Head of caudate nucleus (tissue), 42 donors: ENCODE data around the gene RPL26.
A peak's percentile ranks its signal among the peaks of the same experiment; 100 is the strongest.

Experiments used
- DNase-seq, 42 donors: peaks; one replicate each; pipeline versions ENCODE4 v3.0.0 to v3.0.0-alpha.2; 2020 to 2021; ENCODE audit warnings: mixed read lengths in 7 of 42
- intact Hi-C: fragments of 100-400 bp; cut with DNase I; formaldehyde crosslinking; loops from one replicate; pipeline ENCODE4 v1.15.0; 2022

RPL26 gene

DNA sequence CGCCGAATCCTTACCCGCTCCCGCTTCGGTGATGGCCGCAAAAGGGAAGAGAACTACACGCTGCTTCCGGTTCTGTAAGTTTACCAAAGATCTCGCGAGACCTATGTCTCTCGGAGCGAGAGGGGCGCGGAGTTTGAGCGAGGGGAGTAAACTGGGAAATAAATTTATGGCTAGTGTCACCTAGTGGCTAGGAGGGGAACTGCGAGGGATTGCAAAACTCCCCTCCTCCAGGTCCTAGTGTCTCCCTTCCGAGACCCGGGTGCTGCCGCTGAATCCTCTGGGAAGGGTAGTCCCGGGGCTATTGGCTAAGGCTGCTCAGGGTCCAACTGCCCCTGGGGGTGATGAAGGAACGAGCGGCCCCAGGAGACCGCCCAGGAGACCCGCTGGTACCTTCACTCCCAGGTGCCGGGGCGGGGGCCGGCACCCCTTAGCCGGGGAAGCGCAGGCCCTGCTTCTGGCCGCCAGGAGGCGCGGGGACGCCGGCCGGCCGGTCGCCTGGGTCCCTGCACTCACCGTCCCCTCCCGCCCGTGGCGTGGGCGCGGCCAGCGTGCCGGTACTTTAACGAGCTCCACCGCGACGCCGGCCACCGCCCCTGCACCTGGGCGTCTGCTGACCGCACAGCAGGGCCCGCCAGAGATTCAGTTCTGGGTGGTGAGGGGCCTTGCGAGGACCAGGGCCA lies at the start of gene RPL26:
Gene RPL26 (minus strand): TSS at position 51 of the 680 bp plus-strand sequence. CDS start 883 bp downstream, outside the sequence.
- intact Hi-C loops: no loop called here
- peak; percentile 90 to 98 (median 96) for DNase-seq

DNA sequence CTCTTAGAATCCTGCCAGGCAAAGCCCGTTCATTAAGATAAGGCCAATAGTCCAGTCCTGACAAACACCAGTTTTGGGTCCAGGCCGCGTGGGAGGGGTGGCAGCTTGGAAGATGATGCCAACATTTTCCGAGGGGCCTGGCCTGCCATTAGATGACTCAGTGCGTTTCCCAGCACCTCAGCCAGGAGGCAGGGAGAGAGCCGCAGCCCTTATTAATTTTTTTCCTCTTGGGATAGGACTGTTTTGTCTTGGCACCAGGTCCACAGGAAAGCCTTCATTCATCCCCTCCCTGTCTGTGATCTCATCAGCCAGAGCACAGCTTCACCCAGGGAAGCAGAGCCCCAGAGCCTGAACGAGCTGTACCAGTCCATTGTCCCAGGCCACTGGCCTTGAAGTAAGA lies 48.0 kb upstream of the RPL26 start:
- intact Hi-C loops: no loop called here
- DNase-seq: peak in 9 of 42 donors; percentile 9 to 58 (median 34)

GRCh38 chr17:8426802-8427201 lies 43.8 kb upstream of the RPL26 start:
- DNase-seq: no peak
- intact Hi-C loops: no loop called here

- intact Hi-C loops: no loop called here
- no peak for DNase-seq
These were observed 43.2 kb upstream of the RPL26 start for GRCh38 chr17:8426094-8426720.

DNA sequence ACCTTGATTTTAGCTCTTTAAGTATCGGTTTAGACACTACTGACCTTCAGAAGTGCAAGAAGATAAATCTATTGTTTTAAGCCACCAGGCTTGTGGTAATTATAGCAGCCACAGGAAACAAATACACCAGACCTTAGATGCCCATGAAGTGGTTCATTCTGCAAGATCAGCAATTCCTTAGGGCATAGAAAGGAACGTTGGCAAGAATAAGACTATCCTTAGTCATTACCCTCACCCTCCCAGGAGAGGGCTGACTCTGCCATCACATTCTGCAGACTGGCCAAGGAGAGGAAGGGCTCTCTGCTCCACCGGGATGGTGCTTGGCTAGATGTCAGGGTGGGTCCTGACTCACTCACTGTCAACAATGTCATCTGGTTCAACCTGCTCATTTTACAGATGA lies 38.6 kb upstream of the RPL26 start:
- intact Hi-C loops: no loop called here
- DNase-seq: no peak

- DNase-seq: peak in 2 of 42 donors; percentile 15 to 17
- intact Hi-C loops: no loop called here
These were observed 37.3 kb upstream of the RPL26 start for GRCh38 chr17:8420041-8420934.

- no peak for DNase-seq
- intact Hi-C loops: no loop called here
These were observed 36.3 kb upstream of the RPL26 start for GRCh38 chr17:8419305-8419704.

DNA sequence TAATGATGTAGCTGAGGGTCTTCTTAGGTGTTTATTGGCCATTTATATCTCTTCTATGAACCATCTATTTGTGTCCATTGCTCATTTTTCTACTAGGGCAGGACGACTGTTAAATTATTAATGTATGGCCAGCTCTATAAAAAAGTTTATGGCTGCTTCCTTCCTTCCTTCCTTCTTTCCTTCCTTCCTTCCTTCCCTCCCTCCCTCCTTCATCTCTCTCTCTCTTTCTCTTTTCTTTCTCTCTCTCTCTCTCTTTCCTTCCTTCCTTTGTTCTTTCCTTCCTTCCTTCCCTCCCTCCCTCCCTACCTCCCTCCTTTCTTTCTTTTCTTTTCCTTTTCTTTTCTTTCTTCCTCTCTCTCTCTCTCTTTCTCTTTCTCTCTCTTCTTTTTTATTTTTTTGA lies 35.5 kb upstream of the RPL26 start:
- intact Hi-C loops: no loop called here
- DNase-seq: no peak

GRCh38 chr17:8417806-8418205 lies 34.8 kb upstream of the RPL26 start:
- intact Hi-C loops: no loop called here
- no peak for DNase-seq

GRCh38 chr17:8413938-8414337 lies 30.9 kb upstream of the RPL26 start:
- DNase-seq: no peak
- intact Hi-C loops: no loop called here

DNA sequence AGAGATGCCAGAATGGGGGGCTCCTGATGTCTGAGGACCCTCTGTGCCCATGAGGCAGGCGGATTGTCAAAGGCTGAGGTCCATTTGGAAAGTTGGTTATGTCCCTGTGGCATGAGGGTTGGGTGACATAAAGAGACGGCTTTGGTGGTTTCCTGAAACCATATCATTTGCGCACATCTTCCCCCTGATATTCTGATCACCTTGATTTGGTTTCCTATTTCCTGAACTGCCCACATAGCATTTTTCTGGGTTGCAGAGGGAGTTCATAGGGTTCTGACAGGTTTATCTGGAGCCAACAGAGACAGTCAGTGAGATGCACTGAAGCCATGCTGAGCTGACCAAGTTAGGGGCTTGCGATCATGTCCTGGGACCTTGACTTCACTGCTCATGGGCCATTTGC lies 30.3 kb upstream of the RPL26 start:
- intact Hi-C loops: no loop called here
- no peak for DNase-seq

- DNase-seq: no peak
- intact Hi-C loops: no loop called here
These were observed 29.1 kb upstream of the RPL26 start for GRCh38 chr17:8412089-8412488.

DNA sequence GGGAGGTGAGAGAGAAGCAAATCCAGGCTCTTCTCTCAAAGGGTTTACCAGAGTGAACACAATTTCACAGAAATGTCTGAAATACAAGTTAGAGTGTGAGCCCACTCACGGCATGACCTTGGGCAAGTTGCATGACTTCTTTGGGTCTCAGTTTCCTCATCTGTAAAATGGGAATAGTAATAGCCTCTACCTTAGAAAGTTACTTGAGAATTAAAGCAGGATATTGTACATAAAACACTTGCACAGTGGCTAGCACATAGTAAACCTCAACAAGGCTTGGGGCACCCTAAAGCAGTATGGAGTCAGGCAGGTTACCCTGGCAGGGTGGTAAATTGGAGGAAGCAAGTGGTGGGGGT lies 27.9 kb upstream of the RPL26 start:
- intact Hi-C loops: loop anchor here (2.0 kb wide), 1 partner anchor 336 kb away; no protein-coding TSS in a partner anchor
- DNase-seq: no peak

DNA sequence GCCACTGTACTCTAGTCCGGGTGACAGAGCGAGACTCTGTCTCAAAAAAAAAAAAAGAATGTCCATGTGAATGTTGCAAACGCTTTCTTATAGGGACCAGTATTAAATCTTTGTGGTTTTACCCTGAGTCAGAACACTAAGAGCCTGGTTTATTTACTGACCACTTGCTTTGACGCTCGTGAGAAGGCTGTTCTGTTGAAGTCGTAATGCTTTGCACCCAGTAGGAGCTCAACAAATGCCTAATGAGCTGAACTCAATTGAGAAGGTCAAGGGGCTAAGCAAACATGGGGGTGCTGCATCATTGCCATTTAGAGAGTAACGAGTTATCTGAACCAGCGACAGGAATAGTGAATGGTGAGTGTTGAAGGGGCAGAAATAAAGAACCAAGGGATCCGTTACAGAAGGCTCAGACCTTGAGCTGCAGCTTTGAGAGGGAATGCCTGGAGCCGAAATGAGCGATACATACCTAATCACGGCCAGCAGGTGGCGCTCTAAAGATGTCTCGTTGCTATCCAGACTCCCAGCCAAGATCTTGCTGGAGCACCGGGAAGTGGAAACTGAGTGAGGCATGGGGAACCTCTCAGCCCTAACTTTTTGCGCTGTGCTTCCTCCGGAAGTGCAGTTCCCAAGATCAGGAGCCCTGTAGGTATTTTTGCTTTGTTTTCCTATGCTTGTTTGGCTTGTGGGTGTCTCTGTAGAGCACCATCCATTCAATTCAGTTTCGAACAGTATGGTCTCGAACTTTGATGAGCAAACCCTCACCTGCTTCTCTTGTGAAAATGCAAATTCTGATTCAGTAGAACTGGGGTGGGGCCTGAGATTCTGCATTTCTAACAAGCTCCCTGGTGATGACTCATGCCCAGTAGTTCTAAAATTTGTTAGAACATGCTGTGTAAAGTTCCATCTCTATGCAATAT lies 27.2 kb upstream of the RPL26 start:
- peak; percentile 82 to 97 (median 91) for DNase-seq
- intact Hi-C loops: loop anchor here (2.0 kb wide), 1 partner anchor 337 kb away; no protein-coding TSS in a partner anchor

GRCh38 chr17:8408371-8408770 lies 25.4 kb upstream of the RPL26 start:
- DNase-seq: no peak
- intact Hi-C loops: no loop called here

GRCh38 chr17:8406174-8406573 lies 23.2 kb upstream of the RPL26 start:
- no peak for DNase-seq
- intact Hi-C loops: no loop called here

DNA sequence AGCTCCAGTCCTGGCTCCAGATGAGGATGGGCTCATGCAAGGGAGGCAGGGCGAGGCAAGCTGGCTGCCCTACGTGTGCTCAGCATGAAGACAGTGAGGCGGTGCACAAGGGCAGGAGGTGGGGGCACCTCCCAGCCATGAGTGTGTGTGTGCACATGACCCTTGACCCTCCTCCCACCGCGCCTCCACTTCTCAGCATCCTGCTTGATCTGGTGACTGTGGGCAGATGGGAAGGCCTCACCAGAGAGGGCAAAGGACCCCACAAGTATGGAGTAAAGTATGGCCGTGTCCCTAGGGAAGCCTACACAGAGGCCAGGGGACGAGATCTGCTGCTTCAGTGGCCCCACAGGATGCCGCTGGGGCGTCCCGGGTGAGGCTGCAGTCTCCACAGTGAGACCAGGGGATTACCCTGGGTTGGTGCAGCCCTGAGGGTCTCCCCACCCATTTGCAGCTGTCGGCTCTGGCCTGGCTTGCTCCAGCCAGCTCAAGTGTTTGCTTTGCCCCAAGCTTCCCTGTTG lies 22.6 kb upstream of the RPL26 start:
- no peak for DNase-seq
- intact Hi-C loops: no loop called here

- intact Hi-C loops: no loop called here
- DNase-seq: no peak
These were observed 20.0 kb upstream of the RPL26 start for GRCh38 chr17:8402921-8403536.
